HG03139 (cell line): ENCODE results near the gene SHE.
"Not testable (repeated sequence)": the region's sequence is repeated elsewhere in the genome, so short reads cannot be mapped to it uniquely, and the experiment has no call there.

Experiments used
- ATAC-seq: cut with Tn5 transposase; IDR thresholded peaks from one replicate; pipeline ENCODE4 v1.9.1; 2021; ENCODE audit not compliant: unreplicated experiment

SHE gene

GRCh38 chr1:154502066-154502743 lies at the start of gene SHE, which contains the start of gene TDRD10:
Gene SHE (minus strand): TSS chr1:154502412. CDS start chr1:154502026, 386 bp downstream.
Gene TDRD10 (plus strand): TSS chr1:154502219. CDS start chr1:154506904, 4,685 bp downstream.
- ATAC-seq, result no peak

- ATAC-seq, result no peak
Observed at GRCh38 chr1:154551474-154551873, 49.3 kb upstream of the SHE start.

DNA sequence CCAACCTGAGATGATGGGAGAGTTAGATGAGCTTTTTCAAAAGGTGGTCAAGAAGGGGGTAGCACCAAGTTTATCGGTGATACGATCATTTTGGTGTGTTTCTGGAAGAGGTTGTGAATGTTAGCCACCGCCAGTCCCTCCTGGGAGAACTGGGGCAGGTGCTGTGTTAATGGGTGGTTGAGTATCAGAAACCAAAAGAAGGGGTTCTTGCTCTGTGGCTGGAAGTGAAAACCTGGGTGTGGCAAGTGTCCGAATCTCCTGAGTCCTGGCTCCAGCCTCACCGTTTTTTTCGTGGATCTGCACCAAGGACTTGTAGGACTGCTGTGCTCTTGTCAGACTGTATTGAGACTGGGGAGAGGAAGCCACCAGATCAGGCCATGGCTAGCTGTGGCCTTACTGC lies 48.4 kb upstream of the SHE start:
- ATAC-seq, result no peak

- ATAC-seq, result no peak
Observed at GRCh38 chr1:154550070-154550469, 47.9 kb upstream of the SHE start.

DNA sequence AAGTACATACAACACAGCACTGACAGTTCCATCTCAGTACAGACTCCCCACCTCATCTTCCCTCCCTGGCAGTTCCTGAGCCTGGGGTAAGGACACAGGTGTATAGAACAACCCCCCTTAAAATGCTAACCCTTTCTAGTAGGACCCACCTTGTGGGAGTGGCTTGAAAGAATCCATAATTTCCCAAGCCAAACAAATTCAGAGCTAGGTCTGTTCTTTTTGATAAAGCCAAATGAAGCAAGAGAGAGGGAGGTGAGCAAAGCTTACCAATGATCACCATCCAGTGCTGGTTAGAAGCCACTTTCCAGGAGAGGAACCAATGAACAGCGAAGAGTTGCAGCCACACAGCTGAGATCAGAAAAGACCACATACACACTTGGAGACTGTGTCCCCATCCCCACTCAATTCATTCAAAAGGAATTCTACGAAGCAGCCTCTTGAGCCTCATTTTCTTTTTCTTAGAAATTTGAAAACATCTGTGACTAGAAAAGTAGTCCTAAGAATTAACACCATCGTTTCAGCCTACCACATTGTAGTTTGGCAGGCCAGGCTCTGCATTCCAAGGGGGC lies 47.1 kb upstream of the SHE start:
- no peak for ATAC-seq

DNA sequence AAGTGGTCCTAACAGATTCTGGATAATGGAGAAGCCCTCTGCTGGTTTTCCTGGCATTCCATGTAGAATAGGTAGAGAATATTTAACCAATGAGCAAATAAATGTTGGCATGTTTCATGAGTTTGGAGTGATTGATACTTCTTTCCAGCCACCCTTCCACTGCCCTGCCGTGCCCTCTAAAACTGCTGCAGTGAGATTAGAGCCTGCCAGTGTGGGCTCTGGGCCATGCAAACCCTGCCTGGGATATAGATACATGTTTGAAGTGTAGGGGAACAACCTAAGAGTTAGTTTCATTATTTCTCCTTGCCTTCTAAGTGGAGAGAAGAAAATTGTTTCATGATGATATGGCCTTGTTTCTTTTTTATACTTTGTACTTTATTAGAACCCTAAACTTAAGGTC lies 45.8 kb upstream of the SHE start:
- no peak for ATAC-seq

DNA sequence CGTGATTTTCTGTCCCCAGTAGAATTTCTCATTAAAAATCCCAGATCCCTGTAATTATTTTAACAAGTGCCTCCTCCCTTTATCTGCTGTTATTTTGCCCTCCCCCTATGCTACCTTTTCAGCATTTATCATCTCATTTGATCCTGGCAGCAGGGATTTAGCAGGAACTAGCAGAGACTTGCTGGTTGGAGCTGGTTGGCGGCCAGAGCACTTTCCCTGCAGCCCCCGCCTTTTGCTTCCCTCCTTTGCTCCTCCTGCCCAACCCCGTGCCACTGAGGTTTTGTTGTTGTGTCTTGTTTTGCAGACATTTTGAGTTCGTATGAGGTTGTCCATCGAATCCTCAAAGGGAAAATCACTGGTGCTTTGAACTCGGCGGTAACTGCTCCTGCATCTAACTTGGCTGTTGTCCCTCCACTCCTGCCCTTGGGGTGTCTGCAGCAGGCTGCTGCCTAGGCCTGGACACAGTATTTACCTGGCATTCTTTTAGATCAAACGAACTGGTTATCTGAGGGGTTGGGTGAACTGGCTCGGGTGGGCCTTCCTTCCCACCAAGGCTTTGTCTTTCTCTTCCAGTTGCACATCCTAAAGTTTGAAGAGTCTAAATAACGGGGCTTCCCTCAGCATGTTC lies 45.0 kb upstream of the SHE start:
- ATAC-seq, result no peak

DNA sequence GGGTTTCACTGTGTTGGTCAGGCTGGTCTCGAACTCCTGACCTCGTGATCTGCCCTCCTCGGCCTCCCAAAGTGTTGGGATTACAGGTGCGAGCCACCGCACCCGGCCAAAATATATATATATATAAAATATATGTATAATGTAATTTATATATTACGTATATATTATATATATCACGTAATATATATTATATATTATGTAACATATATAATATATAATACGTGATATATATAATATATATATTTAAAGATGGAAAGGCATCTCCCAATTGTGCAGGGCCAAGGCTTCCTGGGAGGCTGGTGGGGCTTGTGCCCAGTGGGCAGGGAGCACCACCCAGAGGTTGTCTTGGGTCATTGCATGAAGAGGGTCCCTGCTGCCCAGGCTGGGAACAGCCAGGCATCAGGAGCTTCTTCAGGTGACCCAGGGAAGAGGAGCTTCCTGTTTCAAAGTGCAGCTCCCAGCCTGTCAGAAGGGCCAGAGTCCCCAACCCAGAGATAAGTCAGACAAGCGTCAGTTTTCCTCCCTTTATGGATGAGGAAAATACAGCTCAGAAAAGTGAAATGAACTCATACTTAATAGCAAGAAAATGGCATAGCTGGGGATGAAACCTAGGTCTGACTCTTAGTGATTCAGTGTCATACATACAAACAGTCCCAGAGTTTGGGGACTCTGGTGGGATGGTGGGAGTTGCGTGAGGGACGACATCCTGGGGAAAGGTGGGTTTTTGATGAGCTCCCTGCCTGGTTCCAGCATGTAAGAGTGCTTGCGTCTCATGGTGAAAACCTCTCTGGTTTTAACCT lies 44.3 kb upstream of the SHE start:
- no peak for ATAC-seq

DNA sequence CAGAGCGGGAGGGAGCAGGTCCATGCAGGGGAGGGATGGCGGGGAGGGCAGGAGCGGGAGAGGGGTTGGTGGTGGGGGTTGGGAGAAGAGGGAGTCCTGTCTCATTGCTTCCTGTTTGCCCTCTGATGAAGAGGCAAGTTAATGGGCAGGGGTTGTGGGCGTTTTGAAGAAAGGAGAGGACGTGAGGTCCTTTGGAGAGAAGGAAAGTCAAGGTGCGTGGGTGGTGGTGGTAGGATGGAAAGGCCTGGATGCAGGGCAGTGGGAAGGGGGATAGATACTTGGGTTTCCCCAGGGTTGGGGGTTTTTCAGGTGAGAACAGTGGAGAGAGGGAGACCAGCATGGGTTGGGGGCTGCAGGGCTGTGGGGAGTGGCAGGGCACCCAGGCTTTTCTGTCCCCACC lies 39.0 kb upstream of the SHE start:
- no peak for ATAC-seq

- ATAC-seq, result no peak
Observed at GRCh38 chr1:154539486-154540483, 37.6 kb upstream of the SHE start.

- ATAC-seq, result no peak
Observed at GRCh38 chr1:154536570-154536969, 34.4 kb upstream of the SHE start.

- ATAC-seq, result no peak
Observed at GRCh38 chr1:154533952-154534844, 32.0 kb upstream of the SHE start.

- ATAC-seq, result not testable (repeated sequence)
Observed at GRCh38 chr1:154531950-154532349, 29.7 kb upstream of the SHE start.

GRCh38 chr1:154529308-154529707 lies 27.1 kb upstream of the SHE start:
- ATAC-seq, result no peak

GRCh38 chr1:154527192-154527591 lies 25.0 kb upstream of the SHE start:
- ATAC-seq, result no peak

- ATAC-seq, result no peak
Observed at GRCh38 chr1:154524881-154525280, 22.7 kb upstream of the SHE start.

DNA sequence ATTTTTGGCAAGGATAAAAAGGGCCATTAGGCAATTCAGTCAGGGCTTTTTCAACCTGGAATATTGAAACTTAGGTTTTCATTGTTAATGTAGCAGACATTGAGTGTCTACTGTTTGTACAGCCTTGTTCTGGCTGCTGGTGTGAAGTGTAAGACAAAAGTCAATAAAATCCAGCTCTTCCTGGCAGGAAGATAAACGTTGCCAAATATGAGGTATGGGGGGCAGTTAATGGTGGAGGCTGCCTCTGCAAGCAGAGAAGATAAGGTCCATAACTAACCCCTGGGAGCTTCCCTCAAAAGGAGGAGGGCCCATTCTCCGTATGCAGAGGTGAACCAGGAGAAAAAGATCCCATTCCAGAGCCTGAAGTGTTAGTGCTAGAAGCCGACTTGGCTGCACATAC lies 19.5 kb upstream of the SHE start:
- ATAC-seq, result no peak

GRCh38 chr1:154520333-154520732 lies 18.1 kb upstream of the SHE start:
- no peak for ATAC-seq

- ATAC-seq, result no peak
Observed at GRCh38 chr1:154519591-154519991, 17.4 kb upstream of the SHE start.
